ENCODE results near the gene C1QTNF12.

DNA sequence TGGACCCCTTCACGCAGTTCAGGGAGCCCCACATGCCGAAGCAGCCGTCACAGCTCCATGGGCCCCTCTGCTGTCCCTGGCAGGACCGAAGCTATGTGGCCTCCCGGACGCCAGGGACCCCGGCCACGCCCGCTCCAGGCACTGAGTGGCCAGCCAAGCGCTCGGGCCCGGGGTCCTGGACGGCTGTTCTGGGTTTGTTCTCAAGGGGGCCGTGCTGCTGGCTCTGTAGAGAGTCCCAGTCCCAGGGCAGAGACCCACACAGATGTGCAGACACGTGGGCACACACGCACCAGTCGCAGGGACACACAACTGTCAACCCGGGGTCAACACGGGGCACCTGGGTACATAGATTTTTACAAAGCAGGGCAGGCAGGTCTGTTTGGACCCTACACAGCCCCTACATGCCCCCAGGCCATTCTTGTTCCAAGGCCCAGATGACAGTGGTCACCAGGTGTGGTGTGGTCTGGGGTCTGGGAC is 7.8 kb downstream of the C1QTNF12 start:
- TF ChIP-seq ZNF384 (IDR thresholded peaks at IDR 0.05) (no peak), TARDBP (IDR thresholded peaks at IDR 0.05) (no peak), SP1 (IDR thresholded peaks at IDR 0.05) (no peak), SUZ12 (IDR thresholded peaks at IDR 0.05) (no peak), ELF4 (IDR thresholded peaks at IDR 0.05) (no peak), FOXK2 (IDR thresholded peaks at IDR 0.05) (no peak), FOXM1 (IDR thresholded peaks at IDR 0.05; ENCODE audit: borderline replicate concordance) (no peak)
- TF ChIP-seq, protein P1, sequence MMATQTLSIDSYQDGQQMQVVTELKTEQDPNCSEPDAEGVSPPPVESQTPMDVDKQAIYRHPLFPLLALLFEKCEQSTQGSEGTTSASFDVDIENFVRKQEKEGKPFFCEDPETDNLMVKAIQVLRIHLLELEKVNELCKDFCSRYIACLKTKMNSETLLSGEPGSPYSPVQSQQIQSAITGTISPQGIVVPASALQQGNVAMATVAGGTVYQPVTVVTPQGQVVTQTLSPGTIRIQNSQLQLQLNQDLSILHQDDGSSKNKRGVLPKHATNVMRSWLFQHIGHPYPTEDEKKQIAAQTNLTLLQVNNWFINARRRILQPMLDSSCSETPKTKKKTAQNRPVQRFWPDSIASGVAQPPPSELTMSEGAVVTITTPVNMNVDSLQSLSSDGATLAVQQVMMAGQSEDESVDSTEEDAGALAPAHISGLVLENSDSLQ (IDR thresholded peaks at IDR 0.05) = no peak

Measured in HEK293T (cell line).